HepG2 (cell line): ENCODE data around the gene DNLZ. TPM values are rescaled to one million over a fixed set of nuclear protein-coding genes. Genes with fewer than 3 reads are reported as not detected.
A peak's percentile ranks its signal among the peaks of the same experiment; 100 is the strongest.

ENCODE experiments used
- ATF7-NPFF ChIP-seq: sonication (generic); formaldehyde crosslinking; IDR thresholded peaks from 2 replicates; pipeline ENCODE4 v1.8.1; 2023; ENCODE audit warnings: mild to moderate bottlenecking, low read depth, missing genetic modification reagents, moderate library complexity
- CBX5 ChIP-seq: sonication (generic); formaldehyde crosslinking; IDR thresholded peaks from 2 replicates; pipeline ENCODE4 v1.4.0; 2020; ENCODE audit warnings: missing genetic modification reagents, borderline replicate concordance
- CEBPB ChIP-seq: IDR thresholded peaks from 2 replicates; pipeline ENCODE4 v1.6.1; 2011; ENCODE audit warnings: low read depth, low read length, improper control_type of control experiment, borderline replicate concordance
- CREM ChIP-seq, 2 experiments: sonication (generic) in 1 of 2; formaldehyde crosslinking in 1 of 2; IDR thresholded peaks; 2 replicates each; pipeline versions ENCODE4 v1.4.0 to v1.6.1; 2016 to 2020; ENCODE audit warnings: antibody characterized with exemption in 1 of 2, mild to moderate bottlenecking in 1 of 2, missing genetic modification reagents in 1 of 2
- KAT8 ChIP-seq: IDR thresholded peaks from 2 replicates; pipeline ENCODE4 v1.6.1; 2016; ENCODE audit warnings: missing genetic modification reagents, missing compliant biosample characterization
- MED1 ChIP-seq: sonication (generic); formaldehyde crosslinking; IDR thresholded peaks from 2 replicates; pipeline ENCODE4 v1.4.0; 2020; ENCODE audit warnings: missing genetic modification reagents
- MEF2D ChIP-seq: sonication (generic); formaldehyde crosslinking; IDR thresholded peaks from 2 replicates; pipeline ENCODE4 v1.5.1; 2020; ENCODE audit warnings: mild to moderate bottlenecking, missing genetic modification reagents
- NR2F2 ChIP-seq: IDR thresholded peaks from 2 replicates; pipeline ENCODE4 v1.6.1; 2012; ENCODE audit warnings: low read depth, inconsistent platforms, borderline replicate concordance
- RARA ChIP-seq: IDR thresholded peaks from 2 replicates; pipeline ENCODE4 v1.6.1; 2016; ENCODE audit warnings: missing genetic modification reagents, missing compliant biosample characterization
- TAF15 ChIP-seq: fragments of 200-400 bp; formaldehyde crosslinking; IDR thresholded peaks from one replicate; pipeline ENCODE4 v1.6.1; 2018; ENCODE audit warnings: mild to moderate bottlenecking, low read depth, low read length; ENCODE audit not compliant: poor library complexity, severe bottlenecking
- TCF7 ChIP-seq: sonication (generic); IDR thresholded peaks from 2 replicates; pipeline ENCODE4 v1.6.1; 2016; ENCODE audit warnings: antibody characterized with exemption, low read depth
- YY1 ChIP-seq: IDR thresholded peaks from 2 replicates; pipeline ENCODE4 v1.6.1; 2011; ENCODE audit warnings: low read length, low read depth, moderate library complexity, mild to moderate bottlenecking; ENCODE audit not compliant: insufficient read depth, insufficient replicate concordance
- ZNF205 ChIP-seq: IDR thresholded peaks from 2 replicates; pipeline ENCODE4 v1.6.1; 2018; ENCODE audit warnings: missing biosample characterization, missing genetic modification reagents
- ZNF253 ChIP-seq: sonication (generic); formaldehyde crosslinking; IDR thresholded peaks from 2 replicates; pipeline ENCODE4 v1.8.0; 2022; ENCODE audit warnings: mild to moderate bottlenecking, missing genetic modification reagents, borderline replicate concordance
- ZNF280B ChIP-seq: sonication (generic); formaldehyde crosslinking; IDR thresholded peaks from 2 replicates; pipeline ENCODE4 v1.5.0; 2020; ENCODE audit warnings: missing genetic modification reagents, mild to moderate bottlenecking, borderline replicate concordance
- ZNF34 ChIP-seq: sonication (generic); formaldehyde crosslinking; IDR thresholded peaks from 2 replicates; pipeline ENCODE4 v1.4.0; 2020; ENCODE audit warnings: mild to moderate bottlenecking, missing genetic modification reagents, borderline replicate concordance
- ZNF362 ChIP-seq: sonication (generic); formaldehyde crosslinking; IDR thresholded peaks from 2 replicates; pipeline ENCODE4 v1.4.0; 2020; ENCODE audit warnings: missing genetic modification reagents, mild to moderate bottlenecking, borderline replicate concordance
- ZNF563 ChIP-seq: sonication (generic); formaldehyde crosslinking; IDR thresholded peaks from 2 replicates; pipeline ENCODE4 v1.8.0; 2022; ENCODE audit warnings: mild to moderate bottlenecking, moderate library complexity, missing genetic modification reagents
- ZNF841 ChIP-seq: sonication (generic); formaldehyde crosslinking; IDR thresholded peaks from 2 replicates; pipeline ENCODE4 v1.8.1; 2023; ENCODE audit warnings: missing genetic modification reagents, borderline replicate concordance
- polyA plus RNA-seq, 8 experiments: library from polyadenylated mRNA; depleted of rRNA in 3 of 8; stranded (reverse) in 7 of 8; unstranded in 1 of 8; fragments of >200 nt; fragmentation: Illumina TruSeq in 4 of 8; extraction: Trizol in 4 of 8; gene quantifications; 2 replicates each; pipeline versions ENCODE4 v1.2.1 to v1.2.3, GENCODE V29; 2011 to 2016; ENCODE audit warnings: low read depth in 4 of 8, missing spikeins in 1 of 8, mixed read lengths in 1 of 8; ENCODE audit not compliant: insufficient read depth in 1 of 8
- total RNA-seq, 5 experiments: library from RNA; depleted of rRNA; stranded (reverse); fragments of >200 nt; fragmentation: Illumina TruSeq; extraction: Trizol; gene quantifications; 2 replicates each; pipeline ENCODE4 v1.2.3, GENCODE V29; 2016; ENCODE audit warnings: low read depth in 1 of 5
- TF ChIP-seq, protein P1 (sequence below): sonication (generic); formaldehyde crosslinking; IDR thresholded peaks from 2 replicates; pipeline ENCODE4 v1.4.0; 2020; ENCODE audit warnings: missing genetic modification reagents
- TF ChIP-seq, protein P2 (sequence below): sonication (generic); formaldehyde crosslinking; IDR thresholded peaks from 2 replicates; pipeline ENCODE4 v1.5.0; 2020; ENCODE audit warnings: missing genetic modification reagents
- TF ChIP-seq, protein P3 (sequence below): sonication (generic); formaldehyde crosslinking; IDR thresholded peaks from 2 replicates; pipeline ENCODE4 v1.4.0; 2020; ENCODE audit warnings: missing genetic modification reagents

DNLZ gene
- total and polyA plus RNA-seq, 2 of the 13 experiments (the other 11 are each of a cell fraction or from before 2014, with no cell fraction given): 3.4 to 8.0 TPM

DNA sequence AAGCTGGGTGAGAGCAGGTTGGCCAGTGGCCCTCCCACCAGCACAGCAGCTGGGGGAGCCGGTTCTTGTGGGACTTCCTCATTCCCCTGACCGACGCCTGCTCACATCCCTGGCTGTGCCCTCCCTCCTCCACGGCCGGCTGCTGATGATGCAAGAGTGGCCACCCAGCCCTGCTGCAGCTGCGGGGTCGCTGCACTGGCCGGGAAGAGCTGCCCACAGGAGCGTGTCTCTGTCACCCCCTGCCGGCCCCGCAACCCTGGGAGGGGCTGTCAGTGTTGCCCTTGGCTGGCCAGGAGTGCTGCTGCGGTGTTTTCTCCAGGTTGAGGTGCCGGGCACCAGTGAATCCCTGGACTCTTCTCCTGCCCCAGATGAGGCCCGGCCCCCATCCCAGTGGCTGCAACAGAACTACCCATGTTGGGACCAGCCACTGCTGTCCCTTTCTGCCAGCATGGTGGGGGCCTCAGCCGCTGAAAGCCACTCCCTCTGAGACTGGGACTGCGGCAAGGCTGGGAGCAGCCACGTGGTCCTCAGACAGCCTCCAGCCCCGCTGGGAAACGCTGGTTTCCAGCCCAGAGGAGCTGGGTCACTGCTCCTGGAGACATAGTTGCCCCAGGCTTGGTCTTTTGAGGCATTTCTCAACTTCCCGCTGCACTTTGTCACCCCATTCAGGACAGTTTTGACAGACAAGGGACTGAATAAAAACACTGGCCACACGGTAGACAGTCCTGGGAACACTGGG, 9.2 kb upstream of the DNLZ start (continued):
- TF ChIP-seq, protein P1, sequence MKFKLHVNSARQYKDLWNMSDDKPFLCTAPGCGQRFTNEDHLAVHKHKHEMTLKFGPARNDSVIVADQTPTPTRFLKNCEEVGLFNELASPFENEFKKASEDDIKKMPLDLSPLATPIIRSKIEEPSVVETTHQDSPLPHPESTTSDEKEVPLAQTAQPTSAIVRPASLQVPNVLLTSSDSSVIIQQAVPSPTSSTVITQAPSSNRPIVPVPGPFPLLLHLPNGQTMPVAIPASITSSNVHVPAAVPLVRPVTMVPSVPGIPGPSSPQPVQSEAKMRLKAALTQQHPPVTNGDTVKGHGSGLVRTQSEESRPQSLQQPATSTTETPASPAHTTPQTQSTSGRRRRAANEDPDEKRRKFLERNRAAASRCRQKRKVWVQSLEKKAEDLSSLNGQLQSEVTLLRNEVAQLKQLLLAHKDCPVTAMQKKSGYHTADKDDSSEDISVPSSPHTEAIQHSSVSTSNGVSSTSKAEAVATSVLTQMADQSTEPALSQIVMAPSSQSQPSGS: peak; percentile 81
- TF ChIP-seq ZNF841 (CRISPR knock-in tag): no peak
- TF ChIP-seq ATF7-NPFF (CRISPR knock-in tag): 0 out of 2 replicates have a peak, but pooled peaks have one; percentile 35
- peak; percentile 75; the same call in 1 of the 2 replicates for TF ChIP-seq CBX5
- TF ChIP-seq YY1: peak; percentile 4
- 0 out of 2 replicates have a peak, but pooled peaks have one; percentile 32 for TF ChIP-seq ZNF205 (CRISPR knock-in tag)
- TF ChIP-seq TCF7: no peak
- TF ChIP-seq ZNF280B (CRISPR knock-in tag): peak; percentile 43; the same call in 1 of the 2 replicates
- TF ChIP-seq RARA (CRISPR knock-in tag): peak; percentile 35
- TF ChIP-seq NR2F2: no peak
- peak; percentile 59 for TF ChIP-seq KAT8
- TF ChIP-seq, protein P2, sequence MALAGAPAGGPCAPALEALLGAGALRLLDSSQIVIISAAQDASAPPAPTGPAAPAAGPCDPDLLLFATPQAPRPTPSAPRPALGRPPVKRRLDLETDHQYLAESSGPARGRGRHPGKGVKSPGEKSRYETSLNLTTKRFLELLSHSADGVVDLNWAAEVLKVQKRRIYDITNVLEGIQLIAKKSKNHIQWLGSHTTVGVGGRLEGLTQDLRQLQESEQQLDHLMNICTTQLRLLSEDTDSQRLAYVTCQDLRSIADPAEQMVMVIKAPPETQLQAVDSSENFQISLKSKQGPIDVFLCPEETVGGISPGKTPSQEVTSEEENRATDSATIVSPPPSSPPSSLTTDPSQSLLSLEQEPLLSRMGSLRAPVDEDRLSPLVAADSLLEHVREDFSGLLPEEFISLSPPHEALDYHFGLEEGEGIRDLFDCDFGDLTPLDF (CRISPR knock-in tag): no peak
- peak; percentile 78; the same call in 1 of the 2 replicates for TF ChIP-seq ZNF34
- TF ChIP-seq ZNF563 (CRISPR knock-in tag): no peak
- no peak for TF ChIP-seq MEF2D
- no peak for TF ChIP-seq CREM (IDR thresholded peaks at IDR 0.05)
- no peak for TF ChIP-seq CREM (CRISPR knock-in tag; IDR thresholded peaks at IDR 0.05)
- TF ChIP-seq ZNF253 (CRISPR knock-in tag): 0 out of 2 replicates have a peak, but pooled peaks have one; percentile 32
- peak; percentile 97 for TF ChIP-seq CEBPB
- TF ChIP-seq MED1 (CRISPR knock-in tag): peak; percentile 61
- TF ChIP-seq ZNF362 (CRISPR knock-in tag): no peak
- TF ChIP-seq, protein P3, sequence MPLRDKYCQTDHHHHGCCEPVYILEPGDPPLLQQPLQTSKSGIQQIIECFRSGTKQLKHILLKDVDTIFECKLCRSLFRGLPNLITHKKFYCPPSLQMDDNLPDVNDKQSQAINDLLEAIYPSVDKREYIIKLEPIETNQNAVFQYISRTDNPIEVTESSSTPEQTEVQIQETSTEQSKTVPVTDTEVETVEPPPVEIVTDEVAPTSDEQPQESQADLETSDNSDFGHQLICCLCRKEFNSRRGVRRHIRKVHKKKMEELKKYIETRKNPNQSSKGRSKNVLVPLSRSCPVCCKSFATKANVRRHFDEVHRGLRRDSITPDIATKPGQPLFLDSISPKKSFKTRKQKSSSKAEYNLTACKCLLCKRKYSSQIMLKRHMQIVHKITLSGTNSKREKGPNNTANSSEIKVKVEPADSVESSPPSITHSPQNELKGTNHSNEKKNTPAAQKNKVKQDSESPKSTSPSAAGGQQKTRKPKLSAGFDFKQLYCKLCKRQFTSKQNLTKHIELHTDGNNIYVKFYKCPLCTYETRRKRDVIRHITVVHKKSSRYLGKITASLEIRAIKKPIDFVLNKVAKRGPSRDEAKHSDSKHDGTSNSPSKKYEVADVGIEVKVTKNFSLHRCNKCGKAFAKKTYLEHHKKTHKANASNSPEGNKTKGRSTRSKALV (CRISPR knock-in tag): 0 out of 2 replicates have a peak, but pooled peaks have one; percentile 62
- no peak for TF ChIP-seq TAF15
